ENCODE results near the gene SUGP1.
A peak's percentile ranks its signal among the peaks of the same experiment; 100 is the strongest.
"Not testable (repeated sequence)": the region's sequence is repeated elsewhere in the genome, so short reads cannot be mapped to it uniquely, and the experiment has no call there.

The SUGP1 gene, protein sequence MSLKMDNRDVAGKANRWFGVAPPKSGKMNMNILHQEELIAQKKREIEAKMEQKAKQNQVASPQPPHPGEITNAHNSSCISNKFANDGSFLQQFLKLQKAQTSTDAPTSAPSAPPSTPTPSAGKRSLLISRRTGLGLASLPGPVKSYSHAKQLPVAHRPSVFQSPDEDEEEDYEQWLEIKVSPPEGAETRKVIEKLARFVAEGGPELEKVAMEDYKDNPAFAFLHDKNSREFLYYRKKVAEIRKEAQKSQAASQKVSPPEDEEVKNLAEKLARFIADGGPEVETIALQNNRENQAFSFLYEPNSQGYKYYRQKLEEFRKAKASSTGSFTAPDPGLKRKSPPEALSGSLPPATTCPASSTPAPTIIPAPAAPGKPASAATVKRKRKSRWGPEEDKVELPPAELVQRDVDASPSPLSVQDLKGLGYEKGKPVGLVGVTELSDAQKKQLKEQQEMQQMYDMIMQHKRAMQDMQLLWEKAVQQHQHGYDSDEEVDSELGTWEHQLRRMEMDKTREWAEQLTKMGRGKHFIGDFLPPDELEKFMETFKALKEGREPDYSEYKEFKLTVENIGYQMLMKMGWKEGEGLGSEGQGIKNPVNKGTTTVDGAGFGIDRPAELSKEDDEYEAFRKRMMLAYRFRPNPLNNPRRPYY

DNA sequence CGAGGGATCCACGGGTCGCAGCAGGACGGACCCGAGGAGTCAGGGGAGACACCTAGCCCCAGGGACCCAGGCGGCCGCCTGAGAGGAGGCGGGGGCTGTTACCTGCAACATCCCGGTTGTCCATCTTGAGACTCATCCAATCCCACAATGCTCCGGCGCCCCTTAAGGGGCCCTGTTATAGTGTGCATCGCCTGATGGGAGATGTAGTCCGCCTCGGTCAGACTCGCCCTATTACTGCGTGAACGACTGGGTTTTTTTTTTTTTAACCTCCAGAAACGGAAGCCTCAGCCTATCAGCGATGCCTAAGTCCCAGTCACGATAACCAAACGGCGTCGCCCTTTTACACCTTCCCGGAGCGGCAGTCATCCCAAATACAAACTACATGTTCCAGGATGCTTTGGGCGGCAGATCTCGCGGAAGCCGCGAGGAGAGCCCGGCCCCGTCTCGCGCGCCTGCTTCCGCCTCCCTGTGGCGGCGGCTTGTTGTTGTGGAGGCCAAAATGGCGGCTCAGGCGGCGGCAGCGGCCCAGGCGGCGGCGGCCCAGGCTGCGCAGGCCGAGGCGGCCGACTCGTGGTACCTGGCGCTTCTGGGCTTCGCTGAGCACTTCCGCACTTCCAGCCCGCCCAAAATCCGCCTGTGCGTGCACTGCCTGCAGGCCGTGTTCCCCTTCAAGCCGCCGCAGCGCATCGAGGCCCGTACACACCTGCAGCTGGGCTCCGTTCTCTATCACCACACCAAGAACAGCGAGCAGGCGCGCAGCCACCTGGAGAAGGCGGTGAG lies at the start of gene SUGP1, which contains the start of gene MAU2:
Gene SUGP1, minus strand, starts transcription at position 149 of the 780 bp plus-strand sequence. Its CDS starts 13 bp downstream, at position 136.
Gene MAU2, plus strand, starts transcription at position 469 of the 780 bp plus-strand sequence. Its CDS starts 31 bp downstream, at position 500.
- peak; percentile 98 for DNase-seq

DNA sequence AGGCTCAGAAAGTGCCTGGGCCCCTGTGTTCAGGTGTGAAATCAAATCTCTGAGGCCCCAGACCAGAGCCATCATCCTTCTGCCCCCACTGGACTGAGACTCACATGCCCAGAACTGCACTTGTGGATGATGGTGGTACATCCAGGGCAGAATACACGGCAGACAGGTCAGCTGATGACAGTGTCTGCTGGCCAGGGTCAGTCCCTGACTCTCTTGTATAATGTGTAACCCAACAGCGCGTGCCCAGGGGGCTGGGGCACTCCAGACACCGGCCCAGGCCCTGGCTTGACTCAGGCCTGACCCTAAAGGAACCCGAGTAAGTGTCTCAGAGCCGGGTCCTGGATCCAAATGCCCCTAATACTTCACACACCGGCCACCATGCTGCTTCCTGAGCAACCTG lies 47.8 kb upstream of the SUGP1 start:
- DNase-seq: no peak

DNA sequence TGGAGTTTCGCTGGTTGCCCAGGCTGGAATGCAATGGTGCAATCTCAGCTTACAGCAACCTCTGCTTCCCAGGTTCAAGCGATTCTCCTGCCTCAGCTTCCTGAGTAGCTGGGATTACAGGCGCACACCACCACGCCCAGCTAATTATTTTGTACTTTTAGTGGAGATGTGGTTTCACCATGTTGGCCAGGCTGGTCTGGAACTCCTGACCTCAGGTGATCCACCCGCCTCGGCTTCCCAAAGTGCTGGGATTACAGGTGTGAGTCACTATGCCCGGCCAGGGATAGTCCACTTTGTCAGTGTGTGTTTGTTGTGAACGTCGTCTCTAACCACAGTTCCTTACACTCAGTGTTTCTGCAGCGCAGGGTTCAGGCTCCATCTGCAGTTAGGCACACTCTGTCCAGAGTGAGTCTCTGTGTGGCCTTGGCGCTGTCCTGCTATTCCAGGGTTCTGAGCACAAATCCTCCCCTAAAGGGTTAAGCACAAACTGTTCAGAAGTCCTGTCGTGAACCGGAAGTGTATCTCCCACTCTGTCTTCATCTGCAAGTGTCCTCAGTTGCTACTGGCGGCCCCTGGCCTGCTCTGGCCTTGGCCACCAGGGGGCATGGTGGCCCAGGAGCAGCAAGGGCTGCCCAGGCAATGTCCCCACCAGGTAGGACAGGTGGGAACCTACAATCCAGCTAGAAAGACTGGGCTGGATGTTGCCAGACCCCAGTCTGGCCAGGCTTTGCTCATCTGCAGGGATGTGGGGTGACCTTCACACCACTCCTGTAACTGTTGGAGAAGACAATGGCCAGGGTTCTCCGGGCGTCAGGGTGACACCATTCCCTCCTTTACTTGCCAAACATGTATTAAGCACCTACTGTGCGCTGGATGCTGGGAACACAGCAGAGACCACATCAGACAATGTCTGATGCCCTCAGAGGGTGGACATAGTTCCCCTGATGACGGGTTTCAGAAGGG lies 46.4 kb upstream of the SUGP1 start:
- peak; percentile 70 for DNase-seq

DNA sequence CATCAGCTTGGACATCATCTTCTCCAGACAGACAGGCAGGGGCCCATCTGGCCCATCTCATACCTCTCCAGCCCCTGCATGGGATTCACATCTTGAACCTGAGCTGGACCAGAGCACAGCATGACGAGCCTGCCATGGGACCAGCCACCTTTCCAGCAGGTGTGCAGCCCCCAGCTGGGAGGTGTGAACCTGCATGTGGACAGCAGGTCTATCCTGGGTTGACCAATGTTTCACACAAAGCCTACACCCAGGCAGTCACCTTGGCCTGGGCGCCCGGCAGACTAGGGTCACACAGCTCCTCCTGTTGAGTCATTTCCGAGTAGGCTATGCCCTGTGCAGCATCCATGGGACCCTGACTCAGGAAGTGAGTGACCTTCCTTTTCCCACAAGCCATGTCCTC lies 41.8 kb upstream of the SUGP1 start:
- no peak for DNase-seq

DNA sequence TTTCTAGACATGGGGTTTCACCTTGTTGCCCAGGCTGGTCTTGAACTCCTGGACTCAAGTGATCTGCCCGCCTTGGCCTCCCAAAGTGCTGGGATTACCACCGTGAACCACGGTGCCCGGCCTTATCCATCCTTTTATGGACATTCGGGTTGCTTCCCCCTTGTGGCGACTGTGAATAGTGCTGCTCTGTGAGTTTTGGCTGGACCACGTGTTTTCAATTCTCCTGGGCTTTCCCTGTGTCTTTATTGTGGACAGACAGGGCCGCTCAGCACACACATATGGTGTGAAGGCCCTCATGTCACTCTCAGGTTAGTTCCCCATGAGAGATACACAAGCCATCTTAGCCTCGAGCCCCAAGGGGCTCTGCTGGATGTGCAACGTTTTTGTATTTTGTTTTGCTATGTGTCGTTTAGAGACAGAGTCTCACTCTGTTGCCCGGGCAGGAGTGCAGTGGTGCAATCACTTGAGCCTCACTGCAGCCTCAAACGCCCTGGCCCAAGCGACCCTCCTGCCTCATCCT lies 40.8 kb upstream of the SUGP1 start:
- DNase-seq: peak; percentile 84

DNA sequence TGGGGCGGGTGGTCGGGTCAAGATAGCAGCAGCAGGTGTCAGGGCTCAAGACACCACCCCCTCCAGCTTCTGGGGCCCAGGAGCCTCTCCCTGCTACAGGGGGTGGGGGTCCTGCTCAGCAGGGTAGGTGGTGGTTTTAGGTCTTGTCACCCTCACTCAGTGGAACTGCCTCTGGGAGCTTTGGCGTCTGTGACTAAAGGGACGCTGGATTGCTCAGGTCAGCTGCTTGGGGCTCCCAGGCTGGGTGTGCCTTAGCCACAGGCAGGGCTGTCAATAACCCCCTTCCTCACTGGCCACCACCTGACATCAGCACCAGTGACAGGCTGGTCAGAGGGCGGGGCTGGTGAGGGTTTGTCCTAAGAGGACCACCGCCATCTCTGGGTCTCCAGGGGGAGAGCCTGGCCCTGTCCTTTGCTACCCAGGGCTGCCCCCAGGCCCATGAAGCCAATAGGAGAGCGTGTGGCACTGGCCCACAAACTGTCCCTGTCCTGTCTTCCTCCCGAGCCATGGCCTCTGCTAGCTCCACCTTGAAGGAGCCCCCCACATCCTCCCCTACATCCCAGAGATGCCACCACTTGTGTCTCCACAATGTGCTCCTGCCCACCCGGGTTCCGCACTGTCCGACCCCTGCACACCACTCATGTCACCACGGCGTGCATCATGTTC lies 36.7 kb upstream of the SUGP1 start:
- DNase-seq: no peak

DNA sequence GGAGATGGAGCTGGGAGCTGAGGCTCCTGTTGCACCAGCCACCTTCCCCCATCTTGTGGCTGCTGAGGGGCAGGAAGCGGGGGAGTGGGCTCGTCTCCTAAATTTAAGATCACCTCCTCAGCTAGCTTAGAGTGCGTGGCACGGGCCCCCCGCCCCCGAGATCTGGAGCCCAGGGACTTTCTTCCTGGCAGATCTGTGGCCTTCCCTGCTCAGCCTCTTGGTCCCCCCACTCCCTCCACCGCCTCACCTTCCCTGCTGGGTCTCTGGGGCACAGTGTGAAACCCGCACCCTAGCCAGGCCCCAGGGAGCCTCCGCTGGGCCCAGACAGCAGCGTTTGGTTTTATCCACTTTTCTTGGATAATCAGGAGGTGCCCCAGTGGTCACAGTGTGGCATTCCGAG lies 36.2 kb upstream of the SUGP1 start:
- DNase-seq: no peak

DNA sequence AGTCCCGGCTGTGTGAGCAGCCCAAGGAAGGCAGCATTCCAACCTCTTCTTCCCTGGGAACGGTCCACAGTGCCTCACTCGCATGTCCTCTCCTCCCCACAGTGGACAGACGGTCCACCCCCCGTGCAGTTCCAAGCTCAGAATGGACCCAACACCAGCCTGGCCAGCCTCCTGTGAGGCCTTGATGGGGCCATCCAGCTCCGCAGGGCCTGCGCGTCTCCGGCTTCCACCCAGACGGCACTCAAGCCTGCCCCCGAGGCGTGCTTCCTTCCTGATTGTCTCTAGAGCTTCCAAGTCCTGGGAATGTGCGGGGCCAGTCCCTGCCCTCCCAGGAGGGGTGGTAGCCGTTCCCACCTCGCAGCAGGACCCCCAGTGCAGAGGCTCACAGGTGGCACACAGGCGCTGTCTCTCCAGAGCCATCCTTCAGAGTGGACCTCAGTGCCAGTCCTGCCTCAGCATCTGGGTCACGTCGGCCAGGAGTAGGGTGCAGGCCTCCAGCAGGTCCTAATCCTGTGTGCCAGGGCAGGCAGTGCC lies 35.4 kb upstream of the SUGP1 start:
- DNase-seq: no peak

DNA sequence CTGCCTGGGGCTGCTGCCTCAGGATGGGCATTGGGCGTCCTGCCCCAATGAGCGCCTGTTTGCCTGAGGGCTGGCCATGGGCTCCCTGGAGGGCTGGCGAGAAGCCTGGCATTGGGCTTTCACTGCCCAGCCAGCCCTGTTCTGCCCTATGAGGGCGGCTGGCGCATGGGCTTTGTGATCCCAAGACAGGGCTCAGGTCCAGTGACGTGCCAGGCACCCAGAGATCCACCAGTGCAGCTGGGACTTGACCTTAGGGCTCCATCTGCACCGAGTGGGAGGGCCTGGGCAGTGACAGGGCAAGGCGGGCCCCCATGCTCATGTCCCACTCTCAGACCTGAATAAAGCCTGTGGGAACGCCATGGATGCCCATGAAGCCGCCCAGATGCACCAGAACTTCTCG lies 34.6 kb upstream of the SUGP1 start:
- no peak for DNase-seq

DNA sequence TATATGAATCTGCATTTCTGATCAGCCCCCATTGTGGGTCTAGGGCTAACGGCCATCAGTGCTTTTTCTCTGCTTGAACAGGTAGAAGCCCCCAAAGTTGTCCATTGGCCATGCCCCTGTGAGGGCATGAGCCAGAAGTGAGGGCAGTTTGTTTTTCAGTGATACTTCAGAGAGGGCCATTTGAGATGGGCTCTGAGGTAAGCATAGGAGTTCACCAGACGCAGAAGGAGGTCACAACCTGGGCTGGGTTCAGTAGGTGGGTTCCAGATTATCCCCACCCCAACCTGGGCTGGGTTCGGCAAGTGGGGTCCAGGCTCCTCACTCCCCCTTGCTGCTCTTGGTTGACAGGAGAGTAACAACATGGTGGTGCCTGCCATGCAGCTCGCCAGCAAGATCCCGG lies 33.7 kb upstream of the SUGP1 start:
- DNase-seq: no peak

DNA sequence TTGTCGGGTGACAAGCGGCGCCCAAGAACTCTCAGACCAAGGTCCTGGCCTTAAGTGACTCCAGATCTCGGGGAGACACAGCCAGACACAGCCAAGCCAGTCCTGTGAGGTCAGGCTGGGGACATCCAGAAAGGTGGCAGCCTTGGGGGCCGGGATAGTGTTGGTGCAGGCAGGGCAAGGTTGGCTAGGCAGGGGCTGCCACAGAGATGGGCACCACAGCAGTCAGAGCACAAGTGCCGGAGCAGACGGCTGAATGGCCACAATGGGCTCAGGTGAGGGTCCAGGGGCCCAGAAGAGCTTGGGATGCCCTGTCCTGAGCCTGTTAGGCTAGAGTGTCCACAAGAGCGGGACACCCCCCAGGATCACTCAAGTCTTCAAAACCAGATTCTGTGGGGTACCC lies 32.5 kb upstream of the SUGP1 start:
- no peak for DNase-seq

DNA sequence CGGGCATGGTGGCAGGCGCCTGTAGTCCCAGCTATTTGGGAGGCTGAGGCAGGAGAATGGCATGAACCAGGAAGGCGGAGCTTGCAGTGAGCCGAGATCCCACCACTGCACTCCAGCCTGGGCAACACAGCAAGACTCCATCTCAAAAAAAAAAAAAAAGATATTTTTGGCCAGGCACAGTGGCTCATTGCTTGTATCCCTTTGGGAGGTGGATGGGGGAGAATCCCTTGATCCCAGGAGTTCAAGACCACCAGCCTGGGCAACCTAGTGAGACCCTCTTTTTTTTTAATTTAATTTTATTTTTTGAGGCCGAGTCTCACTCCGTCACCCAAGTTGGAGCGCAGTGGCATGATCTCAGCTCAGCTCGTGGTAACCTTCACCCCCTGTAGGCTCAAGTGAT lies 30.4 kb upstream of the SUGP1 start:
- DNase-seq: not testable (repeated sequence)

DNA sequence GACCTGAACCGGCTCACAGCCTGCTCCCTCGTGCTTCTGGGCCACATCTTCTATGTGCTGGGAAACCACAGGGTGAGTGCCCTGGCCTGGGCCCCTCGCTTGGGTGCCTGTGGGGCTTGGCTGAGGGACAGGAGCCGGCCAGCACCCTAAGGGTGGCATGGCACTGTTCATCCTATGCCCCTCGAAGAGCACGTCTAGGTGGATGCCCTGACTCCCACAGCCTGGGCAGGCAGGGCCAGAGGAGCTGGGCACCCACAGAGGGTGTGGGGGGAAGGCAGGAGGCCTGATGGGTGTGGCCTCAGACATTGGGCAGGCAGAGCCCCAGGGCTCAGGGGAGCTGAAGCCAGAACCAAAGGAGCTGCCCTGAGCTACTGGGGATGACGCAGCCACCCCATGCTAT lies 29.1 kb upstream of the SUGP1 start:
- DNase-seq: no peak

DNA sequence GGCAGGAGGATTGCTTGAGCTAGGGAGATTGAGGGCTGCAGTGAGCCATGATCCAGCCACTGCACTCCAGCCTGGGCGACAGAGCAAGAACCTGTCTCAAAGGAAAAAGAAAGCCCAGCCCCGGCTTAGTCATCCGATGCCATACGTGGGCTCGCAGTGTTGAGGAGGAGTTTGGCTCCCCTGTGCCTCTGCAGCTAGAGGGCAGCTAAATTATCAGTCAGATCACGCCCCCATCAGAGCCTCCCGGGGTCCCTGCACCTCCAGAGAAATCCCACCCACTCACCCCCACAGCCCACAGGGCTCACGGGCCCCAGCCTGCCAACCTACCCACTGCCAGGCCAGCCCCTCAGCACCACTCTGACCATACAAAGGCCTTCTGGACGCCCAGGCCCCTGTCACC lies 28.0 kb upstream of the SUGP1 start:
- no peak for DNase-seq

DNA sequence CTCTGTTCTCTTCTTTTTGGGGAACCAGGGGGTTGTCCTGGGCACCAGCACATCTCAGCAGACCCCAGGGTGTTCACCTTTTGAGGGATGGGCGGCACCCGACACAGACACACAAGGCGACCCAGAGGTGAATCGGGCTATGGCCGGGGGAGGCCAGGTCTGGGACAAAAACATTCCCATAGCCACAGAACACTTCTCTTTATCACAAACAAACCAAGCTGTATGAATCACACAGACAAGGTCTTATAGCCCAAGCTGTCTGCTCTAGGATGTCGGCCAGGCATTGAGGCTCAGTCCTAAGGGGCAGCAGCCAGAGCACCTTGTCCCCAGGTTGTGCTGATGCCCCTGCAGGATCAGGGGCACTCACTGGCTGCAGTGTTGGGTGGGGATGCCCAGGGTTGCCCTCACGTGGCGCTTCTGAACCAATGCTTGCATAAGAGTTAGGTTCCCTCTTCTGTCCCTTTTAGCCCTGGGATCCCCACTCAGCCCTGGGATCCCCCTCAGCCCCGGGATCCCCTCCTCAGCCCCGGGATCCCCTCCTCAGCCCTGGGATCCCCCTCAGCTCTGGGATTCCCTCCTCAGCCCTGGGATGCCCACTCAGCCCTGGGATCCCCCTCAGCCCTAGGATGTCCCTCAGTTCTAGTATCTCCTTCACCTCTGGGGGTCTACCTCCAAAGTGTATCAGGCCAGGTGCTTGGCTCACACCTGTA lies 27.2 kb upstream of the SUGP1 start:
- DNase-seq: no peak

DNA sequence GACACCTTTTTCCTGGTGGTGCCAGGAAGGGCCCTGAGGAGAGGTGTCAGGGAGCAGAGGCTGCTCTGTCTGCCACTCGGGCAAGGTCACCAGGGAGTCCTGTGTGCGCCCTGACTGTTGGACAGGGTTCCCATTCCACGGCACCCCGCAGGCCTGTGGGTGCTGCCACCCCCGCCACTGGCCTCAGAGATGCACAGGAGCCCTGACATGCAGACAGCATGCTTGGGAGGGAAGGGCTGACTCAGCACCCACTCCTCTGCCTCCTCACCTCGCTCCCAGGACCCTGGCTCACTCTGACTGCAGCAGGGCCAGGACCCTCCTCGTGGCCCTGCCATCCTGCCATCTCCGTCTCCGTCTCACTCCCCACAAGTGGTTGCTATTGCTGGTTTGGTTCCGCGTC lies 25.7 kb upstream of the SUGP1 start:
- no peak for DNase-seq

DNA sequence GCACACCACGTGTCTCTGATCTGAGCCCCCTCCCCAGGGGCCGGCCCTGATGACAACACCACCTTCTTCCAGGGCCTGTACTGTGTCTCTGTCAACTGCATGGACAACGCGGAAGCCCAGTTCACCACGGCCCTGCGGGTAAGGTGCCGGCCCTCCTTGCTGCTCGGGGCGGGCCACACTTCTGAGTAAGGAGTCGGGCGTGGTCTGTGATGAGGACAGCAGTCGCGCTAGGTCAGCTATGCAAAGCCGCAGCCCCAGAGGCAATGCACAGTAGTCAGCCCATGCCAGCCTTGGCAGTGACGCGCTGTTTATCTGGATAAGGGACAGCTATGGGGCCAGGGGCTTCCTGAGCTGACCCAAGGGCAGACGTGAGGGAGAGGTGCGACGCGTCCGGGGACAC lies 24.9 kb upstream of the SUGP1 start:
- no peak for DNase-seq

DNA sequence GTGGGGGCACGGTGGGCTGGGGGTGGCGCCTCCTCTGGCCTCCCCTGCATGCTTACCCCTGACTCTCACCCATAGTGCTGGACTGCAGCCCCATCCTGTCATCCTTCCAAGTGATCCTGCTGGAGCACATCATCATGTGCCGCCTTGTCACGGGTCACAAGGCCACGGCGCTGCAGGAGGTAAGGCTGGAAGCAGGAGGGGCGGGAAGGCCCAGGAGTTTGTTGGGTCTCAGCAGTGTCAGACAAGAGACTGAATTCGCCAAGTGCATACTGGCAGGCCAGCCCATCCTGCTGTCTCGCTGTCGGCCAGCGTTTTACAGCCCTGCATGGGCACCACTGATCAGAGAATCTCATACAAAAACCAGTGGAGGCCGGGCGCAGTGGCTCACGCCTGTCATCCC lies 23.5 kb upstream of the SUGP1 start:
- no peak for DNase-seq

DNA sequence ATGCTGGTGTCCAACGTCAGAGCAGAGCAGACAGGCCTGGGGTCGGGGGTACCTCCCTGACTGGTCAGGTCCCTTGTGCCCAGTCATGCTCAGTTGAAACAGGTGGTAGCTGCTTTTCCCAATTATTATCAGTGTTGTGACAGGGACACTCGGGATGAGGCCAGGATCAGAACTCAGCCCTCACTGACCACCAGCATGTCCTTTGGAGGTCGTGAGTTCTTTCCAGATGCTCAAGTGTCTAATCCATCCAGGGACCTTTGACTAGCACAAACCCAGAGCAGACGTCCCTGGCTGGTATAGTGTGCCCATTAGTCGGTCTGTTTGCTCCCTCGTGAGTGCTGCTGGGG lies 22.7 kb upstream of the SUGP1 start:
- no peak for DNase-seq

DNA sequence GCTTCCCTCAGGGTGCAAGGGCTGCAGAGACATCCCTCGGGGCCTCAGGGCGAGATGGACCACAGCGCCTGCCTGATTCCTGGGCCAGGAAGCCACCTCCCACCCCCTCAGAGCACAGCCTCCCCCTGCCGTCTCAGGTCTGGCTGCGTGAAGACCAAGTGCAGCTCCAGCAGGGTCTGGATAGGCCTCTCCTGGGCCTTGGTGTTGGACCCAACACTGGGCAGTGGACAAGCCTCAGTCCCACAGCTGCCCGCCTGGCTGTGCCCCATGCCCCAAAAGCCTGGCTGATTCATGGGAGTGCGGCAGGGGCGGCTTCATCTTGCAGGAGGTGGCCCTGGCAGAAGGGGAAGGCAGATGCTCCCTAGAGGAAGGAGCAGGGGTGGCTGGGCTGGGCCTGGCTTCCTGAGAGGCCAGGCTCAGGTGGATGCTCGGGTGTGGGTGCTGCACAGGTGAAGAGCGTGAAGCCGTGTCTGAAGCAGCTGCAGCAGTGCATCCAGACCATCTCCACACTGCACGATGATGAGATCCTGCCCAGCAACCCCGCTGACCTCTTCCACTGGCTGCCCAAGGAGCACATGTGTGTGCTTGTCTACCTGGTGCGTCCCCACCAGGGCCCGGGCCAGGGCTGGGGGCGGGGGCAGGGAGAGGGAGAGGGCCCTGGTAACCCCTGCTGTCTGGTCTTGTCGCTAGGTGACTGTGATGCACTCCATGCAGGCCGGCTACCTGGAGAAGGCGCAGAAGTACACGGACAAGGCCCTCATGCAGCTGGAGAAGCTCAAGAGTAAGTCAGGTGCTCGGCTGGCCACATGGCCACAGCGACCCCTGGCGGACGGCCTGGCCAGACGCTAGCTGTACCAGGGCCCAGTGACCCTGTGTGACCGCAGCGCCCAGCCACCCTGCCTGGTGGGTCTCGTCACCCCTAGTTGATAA lies 22.0 kb upstream of the SUGP1 start:
- no peak for DNase-seq

Data from NCI-H2029 treated with DMSO at 0.1 percent for 48 hours (cell line).